Ovary (tissue), 3 donors: ENCODE results near the gene SCD5.

Source experiments
- CTCF ChIP-seq, 3 donors: fragments of 450-650 bp in 2 of 3; fragments of 200-600 bp in 1 of 3; IDR thresholded peaks; one replicate each; pipeline versions ENCODE4 v1.5.1 to v1.8.0; 2016 to 2022; ENCODE audit warnings: antibody characterized with exemption in 3 of 3, mild to moderate bottlenecking in 1 of 3
- EP300 ChIP-seq: sonication (generic); formaldehyde crosslinking; IDR thresholded peaks from one replicate; pipeline ENCODE4 v1.6.1; 2017; ENCODE audit warnings: antibody characterized with exemption
- POLR2A ChIP-seq: fragments of 450-650 bp; IDR thresholded peaks from one replicate; pipeline ENCODE4 v1.6.1; 2017; ENCODE audit warnings: antibody characterized with exemption, mild to moderate bottlenecking, moderate library complexity
- donor health status: DM: no; HTN: no; CAD: no.

GRCh38 chr4:82589756-82590155 is 208.8 kb downstream of the SCD5 start:
- TF ChIP-seq CTCF (IDR thresholded peaks at IDR 0.05) (no peak), POLR2A (no peak), EP300 (no peak)
